CD4-positive, alpha-beta T cell treated with Interleukin-10 for 1 hour (primary cell): ENCODE data around the gene ACOX1.

ENCODE experiments used
- DNase-seq: peaks from one replicate; pipeline ENCODE4 v3.0.0-alpha.2; 2020

The ACOX1 gene

DNA sequence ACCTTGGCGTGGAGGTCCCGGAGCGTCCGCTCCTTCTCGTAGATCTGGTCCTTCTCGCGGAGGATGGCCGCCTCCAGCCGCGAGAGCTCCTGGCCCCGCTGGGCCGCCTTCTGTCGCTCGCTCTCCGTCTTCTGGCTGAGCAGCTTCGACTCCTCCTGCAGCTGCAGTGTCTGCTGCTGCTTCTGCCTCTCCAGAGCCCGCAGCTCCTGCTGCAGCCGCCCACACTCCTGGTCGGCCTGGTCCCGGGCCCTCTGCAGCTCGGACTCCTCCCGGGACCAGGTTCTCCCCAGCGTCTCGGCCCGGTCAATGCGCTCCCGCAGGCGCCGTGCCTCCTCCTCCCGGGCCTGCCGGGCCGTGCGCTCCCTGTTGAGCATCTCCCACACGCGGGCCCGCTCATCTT, 29.2 kb upstream of the ACOX1 start:
- DNase-seq, result no peak

GRCh38 chr17:76007850-76008165, 28.8 kb upstream of the ACOX1 start:
- DNase-seq, result no peak

DNA sequence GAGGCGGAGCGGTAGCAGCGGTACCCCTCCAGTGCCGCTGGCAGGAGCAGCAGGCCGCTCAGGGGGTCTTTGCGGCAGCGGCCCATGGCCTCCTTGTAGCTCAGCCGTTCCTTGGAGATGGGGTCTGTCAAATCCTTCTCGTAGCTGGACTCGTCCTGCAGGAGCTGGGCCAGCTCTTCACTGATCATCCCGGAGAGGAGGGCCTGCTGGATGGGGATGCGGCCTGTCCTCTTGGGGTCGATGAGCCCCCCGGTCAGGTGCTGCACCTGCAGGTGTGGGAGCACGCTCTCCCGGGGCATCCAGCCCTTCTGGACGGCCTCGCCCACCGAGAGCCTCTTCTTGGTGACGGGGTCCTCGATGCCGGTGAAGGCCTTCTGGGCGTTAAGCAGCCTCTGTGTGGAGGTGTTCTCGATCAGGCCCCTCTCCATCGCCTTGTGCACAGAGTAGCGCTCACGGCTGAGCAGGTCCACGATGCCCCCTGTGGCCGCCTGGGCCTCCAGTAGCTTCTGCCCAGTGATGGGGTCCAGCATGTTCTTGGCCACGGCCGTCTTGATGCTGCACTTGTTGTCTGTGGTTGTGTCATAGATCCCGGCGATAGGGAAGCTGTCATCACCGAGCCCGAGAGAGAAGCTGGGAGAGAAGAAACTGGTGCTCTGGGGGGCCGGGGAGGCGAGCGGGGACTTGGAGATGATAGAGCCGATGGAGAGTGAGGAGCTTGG, 28.3 kb upstream of the ACOX1 start:
- no peak for DNase-seq

DNA sequence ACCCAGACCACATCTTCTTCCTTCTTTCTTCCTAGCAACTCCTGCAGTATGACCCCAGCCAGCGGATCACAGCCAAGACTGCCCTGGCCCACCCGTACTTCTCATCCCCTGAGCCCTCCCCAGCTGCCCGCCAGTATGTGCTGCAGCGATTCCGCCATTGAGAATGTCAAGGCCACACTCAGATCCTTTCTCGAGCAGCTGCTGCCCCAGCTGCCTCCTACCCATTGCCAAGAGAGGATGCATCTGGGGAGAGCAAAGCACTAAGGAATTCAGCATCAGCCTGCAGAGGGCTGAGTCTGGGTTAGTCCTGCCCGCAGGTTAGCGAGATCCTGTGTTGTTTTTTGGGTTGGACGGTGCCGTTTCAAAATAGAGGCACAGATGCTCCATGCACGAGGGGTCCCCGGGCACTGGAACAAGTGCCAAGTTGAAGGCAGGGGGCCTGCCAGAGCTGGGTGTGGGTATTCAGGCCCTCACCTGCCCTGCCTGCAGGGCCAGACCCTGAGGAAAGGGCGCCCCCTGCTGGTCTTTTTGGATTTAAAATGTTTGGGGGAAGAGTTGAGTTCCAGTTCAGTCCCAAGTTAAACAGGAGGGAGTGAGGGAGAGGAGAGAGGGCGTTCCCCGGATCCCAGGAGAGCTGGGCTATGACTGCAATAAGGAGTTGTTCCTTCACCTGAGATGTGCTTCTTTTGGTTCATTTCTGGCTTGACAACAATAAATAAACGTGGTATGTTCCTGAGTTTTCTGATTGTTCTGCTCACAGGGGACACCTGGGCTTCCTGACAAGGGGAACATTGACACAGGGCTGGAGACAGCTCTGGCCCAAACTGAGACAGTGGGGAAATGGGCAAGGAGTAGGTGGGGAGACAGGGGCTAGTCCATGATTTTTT, 26.5 kb upstream of the ACOX1 start:
- DNase-seq, result peak; percentile 81

DNA sequence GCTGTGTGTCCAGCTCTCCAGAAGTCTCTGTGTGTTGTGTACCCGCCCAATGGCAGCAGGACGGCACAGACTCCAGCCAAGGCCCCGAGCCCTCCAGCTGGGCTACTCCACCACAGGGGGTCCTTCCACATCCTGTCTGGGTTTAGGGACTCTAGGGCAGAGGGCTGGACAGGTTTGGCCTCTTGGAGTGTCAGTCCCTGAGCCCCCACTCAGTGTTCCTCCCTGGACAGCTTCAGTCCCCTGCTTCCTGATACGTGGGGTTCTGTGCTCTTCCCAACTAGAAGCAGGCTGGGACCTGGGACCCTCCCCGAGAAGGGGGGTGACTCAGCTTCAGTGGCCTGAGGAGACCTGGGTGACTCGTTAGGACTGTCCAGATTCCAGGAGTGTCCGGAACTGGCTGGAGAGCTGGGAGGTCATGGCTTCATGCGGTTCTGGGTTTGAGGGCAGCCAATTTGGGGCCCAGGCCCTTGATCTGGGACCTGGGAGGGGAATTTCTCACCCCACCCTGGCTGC, 25.8 kb upstream of the ACOX1 start:
- DNase-seq, result no peak

DNA sequence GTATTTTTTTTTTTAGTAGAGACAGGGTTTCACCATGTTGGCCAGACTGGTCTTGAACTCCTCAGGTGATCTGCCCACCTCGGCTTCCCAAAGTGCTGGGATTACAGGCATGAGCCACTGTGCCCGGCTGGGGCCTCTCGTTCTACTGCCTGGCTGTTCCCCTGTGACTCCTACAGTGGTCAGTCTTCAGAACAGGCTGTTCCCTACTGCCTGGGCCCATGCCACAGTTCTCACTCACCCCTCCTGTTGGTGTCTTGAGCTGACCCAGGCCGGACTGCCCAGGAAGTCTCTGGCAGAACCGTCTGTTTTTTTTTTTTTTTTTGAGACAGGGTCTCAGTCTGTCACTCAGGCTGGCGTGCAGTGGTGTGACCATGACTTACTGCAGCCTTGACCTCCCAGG, 24.9 kb upstream of the ACOX1 start:
- no peak for DNase-seq

DNA sequence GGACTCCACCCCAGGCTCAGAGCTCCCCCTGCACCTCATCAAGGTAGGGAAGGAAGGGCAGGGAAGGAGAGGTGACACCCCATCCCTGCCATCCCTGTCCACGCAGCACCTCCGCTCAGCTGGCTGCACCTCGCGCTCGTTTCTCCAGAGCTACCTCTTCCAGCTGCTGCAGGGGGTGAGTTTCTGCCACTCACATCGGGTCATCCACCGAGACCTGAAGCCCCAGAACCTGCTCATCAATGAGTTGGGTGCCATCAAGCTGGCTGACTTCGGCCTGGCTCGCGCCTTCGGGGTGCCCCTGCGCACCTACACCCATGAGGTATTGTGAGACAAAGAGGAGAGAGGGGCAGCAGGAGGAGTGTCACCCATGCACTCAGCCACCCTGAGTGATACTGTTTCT, 23.1 kb upstream of the ACOX1 start:
- no peak for DNase-seq

GRCh38 chr17:76000755-76001521, 22.0 kb upstream of the ACOX1 start, which contains the start of gene CDK3:
CDK3 (plus strand) TSS chr17:76000855; CDS start chr17:76001426, 571 bp downstream.
- DNase-seq, result no peak

DNA sequence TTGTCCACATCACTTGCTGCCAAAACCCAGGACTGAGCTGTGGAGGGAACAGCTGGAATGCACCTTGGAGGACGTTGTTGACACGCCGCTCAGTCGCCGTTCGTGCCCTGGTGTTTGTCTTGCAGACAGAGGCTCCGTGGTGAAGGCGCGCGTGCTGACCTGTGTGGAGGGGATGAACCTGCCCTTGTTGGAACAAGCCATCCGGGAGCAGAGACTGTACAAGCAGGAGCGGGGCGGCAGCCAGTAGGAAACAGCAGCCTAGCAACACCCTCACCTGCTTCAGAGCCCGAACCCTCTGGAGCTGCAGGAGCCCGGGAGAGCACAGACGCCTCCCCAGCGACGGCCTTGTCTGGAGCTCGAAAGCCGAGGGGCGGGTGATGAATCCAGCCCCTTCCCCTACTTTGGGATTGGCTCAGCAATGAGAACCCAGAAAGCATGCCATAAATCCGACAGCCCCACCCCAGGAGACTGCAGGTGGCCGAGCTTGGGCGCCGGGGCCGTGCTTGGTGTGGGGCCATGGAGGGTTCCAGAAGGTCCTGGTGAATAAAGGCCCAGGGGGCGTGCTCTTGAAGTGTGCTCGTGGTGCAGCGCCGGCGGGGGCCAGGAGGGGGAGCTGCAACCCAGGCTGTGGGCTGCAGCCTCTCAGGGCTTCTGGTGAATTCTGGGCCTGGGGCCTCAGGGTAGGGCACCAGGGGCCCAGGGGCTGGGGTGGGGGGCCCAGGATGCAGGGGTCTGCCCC, 21.2 kb upstream of the ACOX1 start:
- peak; percentile 61 for DNase-seq

GRCh38 chr17:75998327-75998795, 19.4 kb upstream of the ACOX1 start:
- DNase-seq, result no peak

- DNase-seq, result peak; percentile 49
These were observed 18.0 kb upstream of the ACOX1 start for GRCh38 chr17:75996665-75997590.

- no peak for DNase-seq
These were observed 16.5 kb upstream of the ACOX1 start for GRCh38 chr17:75995385-75995925.

- DNase-seq, result no peak
These were observed 15.9 kb upstream of the ACOX1 start for GRCh38 chr17:75994802-75995370.

GRCh38 chr17:75991396-75991795, 12.4 kb upstream of the ACOX1 start:
- DNase-seq, result no peak

- DNase-seq, result no peak
These were observed 8.1 kb upstream of the ACOX1 start for GRCh38 chr17:75987041-75987440.

GRCh38 chr17:75985986-75986385, 7.0 kb upstream of the ACOX1 start:
- no peak for DNase-seq

DNA sequence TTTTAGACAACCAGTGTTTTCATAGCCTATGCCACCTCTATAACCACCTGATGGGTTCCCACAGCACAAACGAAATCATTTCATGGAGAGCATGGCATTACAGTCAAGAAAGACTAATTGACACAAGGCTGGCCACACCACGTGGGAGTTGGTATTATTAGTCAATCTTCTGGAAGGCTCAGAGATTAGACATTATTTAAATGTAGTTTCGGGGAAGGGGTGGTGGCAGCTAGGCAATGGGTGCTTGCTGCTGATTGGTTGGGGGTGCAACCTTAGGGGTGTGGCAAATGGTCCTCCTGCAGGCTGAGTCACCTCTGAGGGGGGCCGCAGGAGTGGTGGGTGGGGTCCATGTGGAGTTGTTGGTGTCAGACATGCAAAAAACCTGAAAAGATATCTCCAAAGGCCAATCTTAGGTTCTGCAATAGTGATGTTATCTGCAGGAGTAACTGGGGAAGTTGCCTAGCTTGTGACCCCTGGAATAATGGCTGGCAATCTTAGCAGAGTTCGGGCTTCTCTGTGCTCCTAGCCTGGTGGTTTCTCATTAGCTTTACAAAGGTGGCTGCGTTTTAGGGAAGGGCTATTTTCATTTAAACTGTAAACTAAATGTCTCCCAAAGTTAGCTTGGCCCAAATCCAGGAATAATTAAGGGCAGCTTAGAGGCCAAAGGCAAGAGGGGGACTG, 4.7 kb upstream of the ACOX1 start:
- DNase-seq, result no peak

DNA sequence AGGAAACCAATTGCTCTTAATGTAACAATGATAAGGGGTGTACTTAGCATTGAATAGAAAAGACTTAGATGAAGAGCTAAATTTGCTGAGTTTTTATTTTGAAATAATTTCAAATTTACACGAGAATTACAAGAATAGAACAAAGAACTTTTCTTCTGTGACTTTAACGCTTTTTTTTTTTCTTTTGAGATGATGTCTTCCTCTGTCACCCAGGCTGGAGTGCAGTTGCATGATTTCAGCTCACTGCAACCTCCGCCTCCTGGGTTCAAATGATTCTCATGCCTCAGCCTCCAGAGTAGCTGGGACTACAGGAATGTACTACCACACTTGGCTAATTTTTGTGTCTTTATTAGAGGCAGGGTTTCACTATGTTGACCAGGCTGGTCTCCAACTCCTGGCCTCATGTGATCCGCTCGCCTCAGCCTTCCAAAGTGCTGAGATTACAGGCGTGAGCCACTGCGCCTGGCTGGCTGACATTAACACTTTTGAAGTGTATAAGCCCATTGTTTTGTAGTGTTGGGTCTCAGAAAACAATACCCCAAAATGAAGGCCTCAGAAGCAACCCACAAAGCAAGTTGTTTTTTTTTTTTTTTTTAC, 2.2 kb upstream of the ACOX1 start:
- DNase-seq, result no peak

DNA sequence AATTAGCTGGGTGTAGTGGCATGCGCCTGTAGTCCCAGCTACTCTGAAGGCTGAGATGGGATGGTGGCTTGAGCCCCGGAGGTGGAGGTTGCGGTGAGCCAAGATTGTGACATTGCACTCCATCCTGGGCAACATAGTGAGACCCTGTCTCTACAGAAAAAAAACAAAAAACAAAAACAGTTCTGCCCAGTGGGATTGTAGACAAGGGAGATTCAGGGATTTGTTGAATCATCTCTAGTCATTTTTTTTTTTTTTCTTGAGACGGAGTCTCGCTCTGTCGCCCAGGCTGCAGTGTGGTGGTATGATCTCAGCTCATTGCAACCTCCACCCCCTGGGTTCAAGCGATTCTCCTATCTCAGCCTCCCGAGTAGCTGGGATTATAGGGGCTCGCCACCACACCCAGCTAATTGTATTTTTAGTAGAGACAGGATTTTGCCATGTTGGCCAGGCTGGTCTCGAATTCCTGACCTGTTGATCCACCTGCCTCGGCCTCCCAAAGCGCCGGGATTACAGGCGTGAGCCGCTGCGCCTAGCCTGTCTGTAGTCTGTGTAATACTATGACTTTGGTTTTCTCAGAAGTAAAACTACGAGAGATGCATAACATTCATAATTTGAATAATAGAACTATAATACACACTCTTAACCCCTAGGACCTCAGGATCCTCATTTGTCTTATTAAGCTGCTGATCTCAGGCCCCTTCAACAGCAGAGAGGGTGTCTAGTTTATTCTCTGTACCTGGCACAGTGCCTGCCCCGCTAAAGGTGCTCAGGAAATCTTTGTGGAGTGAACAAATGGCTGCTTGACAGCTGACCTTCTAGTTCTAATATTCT, 1.4 kb upstream of the ACOX1 start:
- DNase-seq, result no peak
